B cell (primary cell): ENCODE measurements around the gene LKAAEAR1. TPM values are rescaled to one million over a fixed set of nuclear protein-coding genes. Genes with fewer than 3 reads are reported as not detected.
A peak's percentile ranks its signal among the peaks of the same experiment; 100 is the strongest.

Experiments
- ATAC-seq: fragments of 200-7000 bp; cut with Tn5 transposase; one replicate; pipeline ENCODE4 v1.10.0; 2021; ENCODE audit warnings: low read depth, mild to moderate bottlenecking, moderate number of reproducible peaks, moderate library complexity
- CTCF ChIA-PET: fragments of 350-600 bp; sonication (Branson Sonifier 250); formaldehyde crosslinking; loops from one replicate; lab custom pipeline; 2021; ENCODE audit warnings: antibody characterized with exemption, inconsistent platforms; lab: Charles Lee
- POLR2A ChIA-PET: fragments of 350-600 bp; sonication (Branson Sonifier 250); formaldehyde crosslinking; loops from one replicate; lab custom pipeline; 2021; ENCODE audit warnings: antibody characterized with exemption; lab: Charles Lee
- DNase-seq: peaks from one replicate; pipeline ENCODE4 v3.0.0; 2013
- H2AFZ ChIP-seq: 2 replicates; pipeline ENCODE4 v1.6.1; 2012; ENCODE audit warnings: mild to moderate bottlenecking, low read depth, low read length; ENCODE audit not compliant: insufficient read depth, poor library complexity, severe bottlenecking
- H3K27ac ChIP-seq, 2 donors: 1 replicate in 1 of 2; 2 replicates in 1 of 2; pipeline ENCODE4 v1.5.1; 2012 to 2013; ENCODE audit warnings: low read length in 2 of 2, mild to moderate bottlenecking in 2 of 2, moderate library complexity in 1 of 2
- H3K27me3 ChIP-seq, 4 experiments: fragments of 200-600 bp in 1 of 4; sonication (generic) in 1 of 4; replicated peaks in 1 of 4; 1 replicate in 2 of 4; 2 replicates in 2 of 4; pipeline versions ENCODE4 v1.6.1 to v1.7.0; 2013 to 2016; ENCODE audit warnings: low read length in 3 of 4, mild to moderate bottlenecking in 2 of 4, mixed read lengths in 1 of 4, moderate library complexity in 1 of 4; ENCODE audit not compliant: insufficient read depth in 4 of 4, control insufficient read depth in 3 of 4; ENCODE audit errors: control extremely low read depth in 1 of 4
- H3K36me3 ChIP-seq, 2 experiments: replicated peaks in 1 of 2; 1 replicate in 1 of 2; 2 replicates in 1 of 2; pipeline versions ENCODE4 v1.6.1 to v1.7.1; 2013; ENCODE audit warnings: low read length in 1 of 2; ENCODE audit not compliant: insufficient read depth in 2 of 2, control insufficient read depth in 1 of 2; ENCODE audit errors: control extremely low read depth in 1 of 2, extremely low read depth in 1 of 2
- H3K4me1 ChIP-seq, 2 donors: fragments of 200-600 bp in 1 of 2; sonication (generic) in 1 of 2; 1 replicate in 1 of 2; 2 replicates in 1 of 2; pipeline versions ENCODE4 v1.5.1 to v1.6.1; 2013 to 2017; ENCODE audit warnings: low read length in 2 of 2; ENCODE audit not compliant: control insufficient read depth in 2 of 2, insufficient read depth in 2 of 2
- H3K4me2 ChIP-seq: replicated peaks from 2 replicates; pipeline ENCODE3; 2012; ENCODE audit warnings: mild to moderate bottlenecking, low read depth, low read length; ENCODE audit not compliant: poor library complexity, severe bottlenecking
- H3K4me3 ChIP-seq, 5 experiments: fragments of 200-600 bp in 1 of 5; sonication (generic) in 1 of 5; 1 replicate in 3 of 5; 2 replicates in 2 of 5; pipeline versions ENCODE4 v1.5.1 to v1.7.0; 2011 to 2016; ENCODE audit warnings: low read length in 4 of 5, mild to moderate bottlenecking in 4 of 5, low read depth in 2 of 5, control low read depth in 1 of 5, moderate library complexity in 1 of 5; ENCODE audit not compliant: insufficient read depth in 1 of 5; ENCODE audit errors: control extremely low read depth in 1 of 5, extremely low read depth in 1 of 5
- H3K79me2 ChIP-seq: fragments of 200-600 bp; sonication (generic); one replicate; pipeline ENCODE4 v1.6.0; 2016; ENCODE audit warnings: low read length; ENCODE audit not compliant: control insufficient read depth, insufficient read depth
- H3K9ac ChIP-seq: fragments of 200-600 bp; sonication (generic); 2 replicates; pipeline ENCODE4 v1.6.1; 2017; ENCODE audit warnings: mild to moderate bottlenecking, low read length, moderate library complexity
- H3K9me3 ChIP-seq, 3 donors: one replicate each; pipeline versions ENCODE4 v1.6.1 to v1.7.1; 2013; ENCODE audit warnings: low read length in 2 of 3; ENCODE audit not compliant: control insufficient read depth in 2 of 3, insufficient read depth in 1 of 3; ENCODE audit errors: control extremely low read depth in 1 of 3
- H4K20me1 ChIP-seq: 2 replicates; pipeline ENCODE4 v1.6.0; 2012; ENCODE audit warnings: mild to moderate bottlenecking, low read length; ENCODE audit not compliant: insufficient read depth, control insufficient read depth, poor library complexity, severe bottlenecking
- H3K27ac Mint-ChIP-seq: one replicate; pipeline ENCODE4 v1.8.0; 2021; ENCODE audit warnings: mixed read lengths
- H3K27me3 Mint-ChIP-seq: one replicate; pipeline ENCODE4 v1.8.0; 2021; ENCODE audit warnings: mixed read lengths
- H3K4me1 Mint-ChIP-seq: one replicate; pipeline ENCODE4 v1.8.0; 2021; ENCODE audit warnings: mixed read lengths
- H3K4me3 Mint-ChIP-seq: one replicate; pipeline ENCODE4 v1.8.0; 2021; ENCODE audit warnings: mixed read lengths
- H3K9me3 Mint-ChIP-seq: one replicate; pipeline ENCODE4 v1.8.0; 2022; ENCODE audit warnings: mixed read lengths; ENCODE audit not compliant: insufficient read depth
- EZH2 ChIP-seq: IDR thresholded peaks from 2 replicates; pipeline ENCODE4 v1.6.1; 2012; ENCODE audit warnings: borderline replicate concordance, low read depth, mild to moderate bottlenecking, moderate library complexity, low read length; ENCODE audit not compliant: insufficient read depth, poor library complexity, severe bottlenecking
- WGBS: methylation state at CpG from one replicate; pipeline ENCODE4 v1.1.5; 2013; ENCODE audit warnings: missing lambda C conversion rate; ENCODE audit not compliant: insufficient coverage; 5-methylcytosine and 5-hydroxymethylcytosine counted together
- intact Hi-C: fragments of 100-400 bp; cut with micrococcal nuclease; formaldehyde crosslinking; loops from one replicate; pipeline ENCODE4 v1.10.0; 2022
- polyA plus RNA-seq: library from polyadenylated mRNA; depleted of rRNA; stranded (reverse); fragments of >200 nt; gene quantifications from 2 replicates; pipeline ENCODE4 v1.2.3, GENCODE V29; 2012
- total RNA-seq, 2 donors: library from RNA; stranded (reverse); fragments of 120-200 nt in 1 of 2; gene quantifications; 1 replicate in 1 of 2; 2 replicates in 1 of 2; pipeline versions ENCODE4 v1.2.3 to v1.2.4, GENCODE V29; 2013 to 2022
- TF ChIP-seq, protein P1 (sequence below): fragments of 200-600 bp; IDR thresholded peaks from one replicate; pipeline ENCODE4 v1.8.0; 2022; ENCODE audit warnings: antibody characterized with exemption, mild to moderate bottlenecking

The LKAAEAR1 gene
- total and polyA plus RNA-seq, 2 donors (not counting 1 experiment from before 2014, with no cell fraction given), result 1.9 TPM; not detected in 1

DNA sequence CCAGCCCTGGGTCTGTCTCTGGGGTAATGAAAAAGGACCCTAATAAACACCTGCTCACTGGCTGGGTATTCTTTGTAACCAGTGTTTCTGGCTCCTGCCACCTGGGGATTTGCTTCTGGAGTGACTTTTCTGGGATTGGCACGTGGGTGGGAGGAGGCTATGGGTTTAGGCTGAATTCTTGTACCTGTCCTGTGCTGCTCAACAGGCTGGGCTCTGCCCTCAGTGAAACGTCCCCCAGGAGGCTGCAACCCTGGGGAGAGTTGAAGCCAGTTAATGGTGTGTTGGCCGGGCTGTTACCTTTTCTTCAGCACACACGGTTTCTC, 16.3 kb upstream of the LKAAEAR1 start:
- Mint-ChIP-seq H3K27me3 (no peaks in the 10 kb centered on the region), H3K9me3 (peaks cover 3% of the 10 kb centered on the region), H3K4me1 (peaks cover 47% of the 10 kb centered on the region), H3K27ac (peak overlapping the region; percentile 95), H3K4me3 (peak overlapping the region; percentile 75)
- DNase-seq, result no peak
- Histone ChIP-seq H3K9ac (no peak overlapping the region), H3K4me2 (peak overlapping the region; percentile 87), H3K27me3 (peaks cover 0 to 21% (median 5%) of the 10 kb centered on the region in 4 experiments), H3K9me3 (peaks cover 0 to 4% (median 0%) of the 10 kb centered on the region in 3 donors), H4K20me1 (no peaks in the 10 kb centered on the region), H3K4me3 (no peak overlapping the region), H3K36me3 (peaks cover 0 to 16% of the 10 kb centered on the region in 2 experiments), H3K27ac (peak overlapping the region; percentile 57 to 89), H3K4me1 (peaks cover 26 to 46% of the 10 kb centered on the region in 2 donors), H2AFZ (no peak overlapping the region), H3K79me2 (peaks cover 5% of the 10 kb centered on the region)
- intact Hi-C loops, result loop anchor here (1.0 to 5.0 kb wide), 4 partner anchors 17 to 63 kb away; partner anchors contain the start of genes C20orf204 and RGS19
- TF ChIP-seq EZH2, result no peak
- TF ChIP-seq, protein P1, sequence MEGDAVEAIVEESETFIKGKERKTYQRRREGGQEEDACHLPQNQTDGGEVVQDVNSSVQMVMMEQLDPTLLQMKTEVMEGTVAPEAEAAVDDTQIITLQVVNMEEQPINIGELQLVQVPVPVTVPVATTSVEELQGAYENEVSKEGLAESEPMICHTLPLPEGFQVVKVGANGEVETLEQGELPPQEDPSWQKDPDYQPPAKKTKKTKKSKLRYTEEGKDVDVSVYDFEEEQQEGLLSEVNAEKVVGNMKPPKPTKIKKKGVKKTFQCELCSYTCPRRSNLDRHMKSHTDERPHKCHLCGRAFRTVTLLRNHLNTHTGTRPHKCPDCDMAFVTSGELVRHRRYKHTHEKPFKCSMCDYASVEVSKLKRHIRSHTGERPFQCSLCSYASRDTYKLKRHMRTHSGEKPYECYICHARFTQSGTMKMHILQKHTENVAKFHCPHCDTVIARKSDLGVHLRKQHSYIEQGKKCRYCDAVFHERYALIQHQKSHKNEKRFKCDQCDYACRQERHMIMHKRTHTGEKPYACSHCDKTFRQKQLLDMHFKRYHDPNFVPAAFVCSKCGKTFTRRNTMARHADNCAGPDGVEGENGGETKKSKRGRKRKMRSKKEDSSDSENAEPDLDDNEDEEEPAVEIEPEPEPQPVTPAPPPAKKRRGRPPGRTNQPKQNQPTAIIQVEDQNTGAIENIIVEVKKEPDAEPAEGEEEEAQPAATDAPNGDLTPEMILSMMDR, result no peak
- 63% methylated on average over 2 of the region's 4 CpGs for WGBS
- ATAC-seq, result no peak
- ChIA-PET POLR2A (interaction anchor here (0.6 to 2.4 kb wide), 9 partner anchors 14 to 459 kb away, joined by 3 to 24 read pairs (median 4); partner anchors contain the start of genes LKAAEAR1, OPRL1, PCMTD2 and RGS19), CTCF (interaction anchor here (1.1 to 5.8 kb wide), 10 partner anchors 8 to 62 kb away, joined by 3 to 76 read pairs (median 6); partner anchors contain the start of genes LKAAEAR1, OPRL1 and RGS19)
